ENCODE results near the gene SMG6. TPM values are rescaled to one million over a fixed set of nuclear protein-coding genes. Genes with fewer than 3 reads are reported as not detected.
A peak's percentile ranks its signal among the peaks of the same experiment; 100 is the strongest.

SMG6 gene
- total and polyA plus RNA-seq, 4 experiments from 2014 or later, result 3.8 to 58.5 (median 30.6) TPM

DNA sequence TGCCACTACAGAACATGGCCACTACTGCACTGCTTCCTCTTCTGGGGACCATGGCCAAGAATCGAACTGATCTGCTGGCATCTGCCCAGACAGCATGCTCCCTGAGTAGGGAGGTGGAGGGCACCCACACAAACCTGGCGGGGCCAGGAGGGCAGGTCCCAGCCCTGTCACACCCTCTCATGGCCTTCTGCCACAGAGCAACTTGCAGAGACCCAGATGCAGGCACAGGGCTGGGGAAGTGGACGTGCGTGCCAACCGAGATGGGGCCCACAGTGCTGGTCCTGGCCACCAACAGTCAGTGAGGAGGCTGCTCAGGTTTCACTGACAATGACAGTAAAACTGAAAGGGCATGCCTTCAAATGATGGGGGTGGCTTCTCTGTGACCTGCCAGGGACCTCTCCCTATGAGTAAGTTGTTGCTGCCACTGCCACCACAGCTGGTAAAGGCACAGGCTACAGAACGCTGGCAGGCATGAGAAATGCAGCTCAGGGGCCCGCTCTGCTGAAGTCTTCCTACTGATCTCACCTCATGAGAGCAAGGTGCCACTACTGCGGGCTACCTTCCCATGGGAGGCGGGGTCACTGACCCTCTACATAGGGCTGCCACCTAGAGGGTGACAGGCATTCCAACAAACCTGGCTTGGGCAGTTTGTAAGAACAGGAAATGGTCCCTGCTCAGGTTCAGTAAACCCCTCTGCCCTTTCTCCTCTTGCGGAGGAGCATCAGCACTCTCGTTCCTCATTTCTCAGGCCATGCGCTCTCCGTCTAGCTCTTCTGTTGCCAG is 233.2 kb downstream of the SMG6 start:
- H3K36me3 Mint-ChIP-seq, result peaks cover 59 to 66% of the 10 kb centered on the region in 2 donors
- intact Hi-C loops (cut with micrococcal nuclease), result no loop called here
- no peaks in the 10 kb centered on the region for H3K27me3 ChIP-seq (ENCODE audit: insufficient read depth, low read length)
- peak overlapping the region in 5 of 7 donors; percentile 42 to 86 (median 72) for H3K27ac Mint-ChIP-seq
- CTCF ChIA-PET (ENCODE audit: partially characterized antibody), result interaction anchor here (1.4 to 2.9 kb wide), 2 partner anchors 11 to 174 kb away, joined by 6 to 11 read pairs; no protein-coding TSS in a partner anchor
- peaks cover 21% of the 10 kb centered on the region for H3K4me1 ChIP-seq (ENCODE audit: insufficient read depth, low read length)
- POLR2A ChIA-PET (ENCODE audit: partially characterized antibody), result interaction anchor here (1.9 kb wide), 1 partner anchor 19 kb away, joined by 8 read pairs; no protein-coding TSS in a partner anchor
- H3K9me3 Mint-ChIP-seq, result no peaks in the 10 kb centered on the region
- H3K4me3 ChIP-seq (ENCODE audit: low read length in 2 of 2), result no peak overlapping the region
- H3K9me3 ChIP-seq (ENCODE audit: control insufficient read depth in 1 of 2, low read length in 2 of 2), result no peaks in the 10 kb centered on the region
- peaks cover 9 to 25% (median 18%) of the 10 kb centered on the region in 4 donors for H3K4me1 Mint-ChIP-seq
- H3K36me3 ChIP-seq (ENCODE audit: insufficient read depth, low read length), result peaks cover 13% of the 10 kb centered on the region
- H3K27ac ChIP-seq (ENCODE audit: low read depth, low read length), result no peak overlapping the region
- DNase-seq, result no peak
- no peaks in the 10 kb centered on the region for H3K27me3 Mint-ChIP-seq
- H3K4me3 Mint-ChIP-seq, result no peak overlapping the region

- H3K27me3 Mint-ChIP-seq, result no peaks in the 10 kb centered on the region
- H3K4me1 Mint-ChIP-seq, result peaks cover 14 to 26% (median 22%) of the 10 kb centered on the region in 4 donors
- peaks cover 67 to 77% of the 10 kb centered on the region in 2 donors for H3K36me3 Mint-ChIP-seq
- H3K4me3 ChIP-seq (ENCODE audit: low read length in 2 of 2), result no peak overlapping the region
- H3K27ac ChIP-seq (ENCODE audit: low read depth, low read length), result no peak overlapping the region
- DNase-seq, result no peak
- intact Hi-C loops (cut with micrococcal nuclease), result no loop called here
- H3K27me3 ChIP-seq (ENCODE audit: insufficient read depth, low read length), result no peaks in the 10 kb centered on the region
- H3K36me3 ChIP-seq (ENCODE audit: insufficient read depth, low read length), result peaks cover 30% of the 10 kb centered on the region
- ChIA-PET CTCF (ENCODE audit: partially characterized antibody) (interaction anchor here (1.1 to 2.9 kb wide), 5 partner anchors 9 to 214 kb away, joined by 3 to 11 read pairs (median 4); partner anchors contain the start of gene HIC1), POLR2A (ENCODE audit: partially characterized antibody) (interaction anchor here (1.0 to 1.6 kb wide), 2 partner anchors 13 to 18 kb away, joined by 3 to 5 read pairs; partner anchors contain the start of gene HIC1)
- peaks cover 27% of the 10 kb centered on the region for H3K4me1 ChIP-seq (ENCODE audit: insufficient read depth, low read length)
- peak overlapping the region in 1 of 8 donors; percentile 40 for H3K4me3 Mint-ChIP-seq
- no peaks in the 10 kb centered on the region for H3K9me3 Mint-ChIP-seq
- peak overlapping the region in 3 of 7 donors; percentile 24 to 78 (median 58) for H3K27ac Mint-ChIP-seq
- H3K9me3 ChIP-seq (ENCODE audit: control insufficient read depth in 1 of 2, low read length in 2 of 2), result no peaks in the 10 kb centered on the region
Observed at GRCh38 chr17:2068519-2069051, 235.0 kb downstream of the SMG6 start.

DNA sequence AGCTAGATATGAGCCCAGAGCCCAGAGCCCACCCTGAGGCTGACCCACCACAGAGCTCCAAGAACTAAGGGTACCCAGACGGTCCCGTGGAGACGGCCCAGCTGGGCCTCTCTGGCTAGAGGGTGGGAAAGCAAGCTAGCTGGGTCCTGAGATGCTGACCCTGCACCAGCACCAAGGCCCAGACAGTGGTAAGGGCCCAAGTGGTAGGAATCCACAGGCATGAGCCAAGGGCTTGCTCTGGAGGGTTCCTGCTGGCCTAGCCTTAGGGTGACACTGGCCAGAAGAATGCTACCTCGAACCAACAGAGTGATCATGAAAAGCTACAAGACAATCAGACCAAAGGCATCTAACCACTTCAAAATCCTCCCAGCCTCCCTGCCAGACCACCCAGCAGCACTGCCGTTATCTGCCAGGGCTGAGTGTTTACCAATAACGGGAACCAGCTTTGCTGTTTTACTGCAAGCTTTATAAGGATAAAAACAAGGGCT is 235.5 kb downstream of the SMG6 start:
- no peaks in the 10 kb centered on the region for H3K9me3 Mint-ChIP-seq
- Histone ChIP-seq H3K9me3 (ENCODE audit: control insufficient read depth in 1 of 2, low read length in 2 of 2) (no peaks in the 10 kb centered on the region), H3K27me3 (ENCODE audit: insufficient read depth, low read length) (no peaks in the 10 kb centered on the region), H3K4me1 (ENCODE audit: insufficient read depth, low read length) (peaks cover 27% of the 10 kb centered on the region), H3K36me3 (ENCODE audit: insufficient read depth, low read length) (peaks cover 33% of the 10 kb centered on the region), H3K4me3 (ENCODE audit: low read length in 2 of 2) (no peak overlapping the region), H3K27ac (ENCODE audit: low read depth, low read length) (no peak overlapping the region)
- intact Hi-C loops (cut with micrococcal nuclease), result no loop called here
- H3K27ac Mint-ChIP-seq, result peak overlapping the region in 2 of 7 donors; percentile 61 to 79
- ChIA-PET POLR2A (ENCODE audit: partially characterized antibody) (interaction anchor here (1.0 kb wide), 1 partner anchor 19 kb away, joined by 3 read pairs; no protein-coding TSS in a partner anchor), CTCF (ENCODE audit: partially characterized antibody) (interaction anchor here (1.1 to 2.9 kb wide), 3 partner anchors 13 to 215 kb away, joined by 3 to 11 read pairs (median 3); partner anchors contain the start of gene HIC1)
- no peak for DNase-seq
- H3K27me3 Mint-ChIP-seq, result no peaks in the 10 kb centered on the region
- H3K4me3 Mint-ChIP-seq, result no peak overlapping the region
- H3K4me1 Mint-ChIP-seq, result peaks cover 14 to 26% (median 22%) of the 10 kb centered on the region in 4 donors
- H3K36me3 Mint-ChIP-seq, result peaks cover 70 to 81% of the 10 kb centered on the region in 2 donors

DNA sequence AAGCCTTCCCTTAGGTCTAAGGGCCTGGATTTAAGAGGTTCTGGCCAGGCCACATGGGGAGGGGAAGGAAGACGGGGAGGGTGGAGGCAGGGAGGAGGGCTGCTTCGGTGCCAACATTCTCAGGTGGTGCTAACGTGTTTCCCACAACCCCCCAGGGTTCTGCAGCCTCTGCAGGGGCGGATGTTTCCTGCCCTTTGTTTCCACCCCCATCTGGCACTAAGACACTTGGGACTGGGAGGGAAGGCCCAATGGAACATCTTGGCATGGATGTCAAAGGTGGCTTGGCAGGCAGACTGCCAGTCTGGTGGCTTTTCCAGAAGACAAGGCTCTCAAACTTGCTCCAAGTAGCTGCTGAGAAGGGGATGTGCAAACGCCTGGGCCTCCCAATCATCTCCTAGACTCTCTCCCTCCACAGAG is 236.0 kb downstream of the SMG6 start:
- peaks cover 14 to 26% (median 22%) of the 10 kb centered on the region in 4 donors for H3K4me1 Mint-ChIP-seq
- Histone ChIP-seq H3K27me3 (ENCODE audit: insufficient read depth, low read length) (no peaks in the 10 kb centered on the region), H3K4me3 (ENCODE audit: low read length in 2 of 2) (no peak overlapping the region), H3K27ac (ENCODE audit: low read depth, low read length) (no peak overlapping the region), H3K9me3 (ENCODE audit: control insufficient read depth in 1 of 2, low read length in 2 of 2) (no peaks in the 10 kb centered on the region), H3K4me1 (ENCODE audit: insufficient read depth, low read length) (peaks cover 27% of the 10 kb centered on the region), H3K36me3 (ENCODE audit: insufficient read depth, low read length) (peaks cover 32% of the 10 kb centered on the region)
- peak overlapping the region in 1 of 7 donors; percentile 61 for H3K27ac Mint-ChIP-seq
- no peak for DNase-seq
- H3K9me3 Mint-ChIP-seq, result no peaks in the 10 kb centered on the region
- ChIA-PET POLR2A (ENCODE audit: partially characterized antibody) (interaction anchor here (1.2 kb wide), 1 partner anchor 22 kb away, joined by 4 read pairs; no protein-coding TSS in a partner anchor), CTCF (ENCODE audit: partially characterized antibody) (interaction anchor here (1.3 kb wide), 1 partner anchor 215 kb away, joined by 3 read pairs; no protein-coding TSS in a partner anchor)
- H3K4me3 Mint-ChIP-seq, result no peak overlapping the region
- H3K36me3 Mint-ChIP-seq, result peaks cover 70 to 80% of the 10 kb centered on the region in 2 donors
- H3K27me3 Mint-ChIP-seq, result no peaks in the 10 kb centered on the region
- intact Hi-C loops (cut with micrococcal nuclease), result no loop called here

GRCh38 chr17:2067048-2067561 is 236.5 kb downstream of the SMG6 start:
- ChIA-PET POLR2A (ENCODE audit: partially characterized antibody) (interaction anchor here (1.2 kb wide), 1 partner anchor 22 kb away, joined by 4 read pairs; no protein-coding TSS in a partner anchor), CTCF (ENCODE audit: partially characterized antibody) (interaction anchor here (0.6 kb wide), 1 partner anchor 373 kb away, joined by 4 read pairs; no protein-coding TSS in a partner anchor)
- Histone ChIP-seq H3K27me3 (ENCODE audit: insufficient read depth, low read length) (no peaks in the 10 kb centered on the region), H3K27ac (ENCODE audit: low read depth, low read length) (no peak overlapping the region), H3K4me3 (ENCODE audit: low read length in 2 of 2) (no peak overlapping the region), H3K36me3 (ENCODE audit: insufficient read depth, low read length) (peaks cover 28% of the 10 kb centered on the region), H3K9me3 (ENCODE audit: control insufficient read depth in 1 of 2, low read length in 2 of 2) (no peaks in the 10 kb centered on the region), H3K4me1 (ENCODE audit: insufficient read depth, low read length) (peaks cover 27% of the 10 kb centered on the region)
- DNase-seq, result peak in 1 of 5 donors; percentile 4
- Mint-ChIP-seq H3K27me3 (no peaks in the 10 kb centered on the region), H3K27ac (peak overlapping the region in 1 of 7 donors; percentile 12), H3K9me3 (no peaks in the 10 kb centered on the region), H3K36me3 (peaks cover 70 to 80% of the 10 kb centered on the region in 2 donors), H3K4me3 (no peak overlapping the region), H3K4me1 (peaks cover 14 to 26% (median 19%) of the 10 kb centered on the region in 4 donors)
- intact Hi-C loops (cut with micrococcal nuclease), result no loop called here

- Histone ChIP-seq H3K27me3 (ENCODE audit: insufficient read depth, low read length) (no peaks in the 10 kb centered on the region), H3K4me1 (ENCODE audit: insufficient read depth, low read length) (peaks cover 25% of the 10 kb centered on the region), H3K9me3 (ENCODE audit: control insufficient read depth in 1 of 2, low read length in 2 of 2) (no peaks in the 10 kb centered on the region), H3K36me3 (ENCODE audit: insufficient read depth, low read length) (peaks cover 28% of the 10 kb centered on the region), H3K27ac (ENCODE audit: low read depth, low read length) (no peak overlapping the region), H3K4me3 (ENCODE audit: low read length in 2 of 2) (no peak overlapping the region)
- H3K9me3 Mint-ChIP-seq, result no peaks in the 10 kb centered on the region
- no peaks in the 10 kb centered on the region for H3K27me3 Mint-ChIP-seq
- intact Hi-C loops (cut with micrococcal nuclease), result no loop called here
- ChIA-PET POLR2A (ENCODE audit: partially characterized antibody) (interaction anchor here (2.6 kb wide), 1 partner anchor 10 kb away, joined by 11 read pairs; no protein-coding TSS in a partner anchor), CTCF (ENCODE audit: partially characterized antibody) (interaction anchor here (0.7 to 2.7 kb wide), 5 partner anchors 9 to 179 kb away, joined by 3 to 15 read pairs (median 6); no protein-coding TSS in a partner anchor)
- H3K27ac Mint-ChIP-seq, result peak overlapping the region in 5 of 7 donors; percentile 2 to 72 (median 18)
- peaks cover 12 to 21% (median 16%) of the 10 kb centered on the region in 4 donors for H3K4me1 Mint-ChIP-seq
- H3K4me3 Mint-ChIP-seq, result no peak overlapping the region
- peak in 1 of 5 donors; percentile 25 for DNase-seq
- H3K36me3 Mint-ChIP-seq, result peaks cover 65 to 79% of the 10 kb centered on the region in 2 donors
Observed at GRCh38 chr17:2065949-2066400, 237.6 kb downstream of the SMG6 start.

Data from CD4-positive, alpha-beta memory T cell (primary cell).